PC-9 (cell line): ENCODE results near the gene SRPRB. TPM values are rescaled to one million over a fixed set of nuclear protein-coding genes. Genes with fewer than 3 reads are reported as not detected.

Experiments used
- BruUV-seq: library from RNA; stranded (reverse); fragments of 400-500 nt; replicated peaks from 2 replicates; lab custom pipeline; 2021; lab: Mats Ljungman, UMichigan
- CTCF ChIA-PET: fragments of 300-600 bp; sonication (Branson Sonifier 250); formaldehyde crosslinking; loops from one replicate; lab custom pipeline; 2022; ENCODE audit warnings: antibody characterized with exemption; lab: Charles Lee
- POLR2A ChIA-PET: fragments of 300-600 bp; sonication (Branson Sonifier 250); formaldehyde crosslinking; loops from one replicate; lab custom pipeline; 2022; ENCODE audit warnings: antibody characterized with exemption; ENCODE audit not compliant: unreplicated experiment; lab: Charles Lee
- DNase-seq, 2 experiments: peaks; one replicate each; pipeline versions ENCODE4 v3.0.0 to v3.0.0-alpha.2; 2015 to 2022; ENCODE audit warnings: mixed read lengths in 1 of 2
- H2AFZ ChIP-seq: fragments of 200-600 bp; sonication (generic); 2 replicates; pipeline ENCODE4 v1.8.1; 2017; ENCODE audit warnings: antibody characterized with exemption
- H3F3A ChIP-seq: fragments of 200-600 bp; sonication (generic); 2 replicates; pipeline ENCODE4 v1.8.1; 2017; ENCODE audit warnings: antibody characterized with exemption, mild to moderate bottlenecking, low read depth; ENCODE audit not compliant: insufficient read depth
- H3K27ac ChIP-seq: fragments of 200-600 bp; sonication (generic); 2 replicates; pipeline ENCODE4 v1.6.1; 2016; ENCODE audit warnings: mixed run types
- H3K27me3 ChIP-seq: fragments of 200-600 bp; sonication (generic); 2 replicates; pipeline ENCODE4 v1.6.1; 2016; ENCODE audit warnings: low read depth, mixed run types; ENCODE audit not compliant: insufficient read depth
- H3K36me3 ChIP-seq: fragments of 200-600 bp; sonication (generic); 2 replicates; pipeline ENCODE4 v1.6.1; 2016; ENCODE audit warnings: low read depth, mixed run types
- H3K4me1 ChIP-seq: fragments of 200-600 bp; sonication (generic); replicated peaks from 2 replicates; pipeline ENCODE4 v1.6.1; 2016; ENCODE audit warnings: mixed run types; ENCODE audit not compliant: insufficient read depth
- H3K4me2 ChIP-seq: fragments of 200-600 bp; sonication (generic); 2 replicates; pipeline ENCODE4 v1.6.1; 2017; ENCODE audit warnings: mixed run types
- H3K4me3 ChIP-seq: fragments of 200-600 bp; sonication (generic); 2 replicates; pipeline ENCODE4 v1.6.1; 2016; ENCODE audit warnings: mixed run types
- H3K79me2 ChIP-seq: fragments of 200-600 bp; sonication (generic); 2 replicates; pipeline ENCODE4 v1.6.1; 2017; ENCODE audit warnings: low read depth, mixed run types
- H3K9me2 ChIP-seq: fragments of 200-600 bp; sonication (generic); 2 replicates; pipeline ENCODE4 v1.8.1; 2017; ENCODE audit warnings: mild to moderate bottlenecking; ENCODE audit not compliant: insufficient read depth
- H3K9me3 ChIP-seq: fragments of 200-600 bp; sonication (generic); 2 replicates; pipeline ENCODE4 v1.8.1; 2016; ENCODE audit warnings: low read depth; ENCODE audit not compliant: insufficient read depth
- H4K20me1 ChIP-seq: fragments of 200-600 bp; sonication (generic); 2 replicates; pipeline ENCODE4 v1.8.1; 2017; ENCODE audit not compliant: insufficient read depth
- CTCF ChIP-seq: fragments of 200-600 bp; sonication (generic); conservative IDR thresholded peaks from 2 replicates; pipeline ENCODE4 v1.6.1; 2017; ENCODE audit warnings: mixed run types, antibody characterized with exemption, mild to moderate bottlenecking, moderate library complexity
- EZH2 ChIP-seq: fragments of 200-600 bp; sonication (generic); IDR thresholded peaks from 2 replicates; pipeline ENCODE4 v1.8.0; 2017; ENCODE audit warnings: antibody characterized with exemption, low read depth
- intact Hi-C: fragments of 100-400 bp; cut with micrococcal nuclease; formaldehyde crosslinking; loops from one replicate; pipeline ENCODE4 v1.10.0; 2022; ENCODE audit not compliant: unreplicated experiment
- total RNA-seq: library from RNA; stranded (reverse); gene quantifications from 2 replicates; pipeline ENCODE4 v1.2.3, GENCODE V29; 2021

SRPRB gene
- total RNA-seq, 1 experiment from 2014 or later: 25.5 TPM

GRCh38 chr3:133829310-133829707, 23.7 kb downstream of the SRPRB start:
- Histone ChIP-seq H3K27me3 (peaks cover 7% of the 10 kb centered on the region; the same call in 1 of the 2 replicates), H3K4me3 (no peak overlapping the region), H4K20me1 (no peaks in the 10 kb centered on the region), H3K9me2 (no peaks in the 10 kb centered on the region), H2AFZ (no peak overlapping the region), H3K4me1 (no peaks in the 10 kb centered on the region), H3K36me3 (no peaks in the 10 kb centered on the region), H3K27ac (no peak overlapping the region), H3K4me2 (no peak overlapping the region), H3F3A (no peaks in the 10 kb centered on the region), H3K79me2 (no peaks in the 10 kb centered on the region), H3K9me3 (no peaks in the 10 kb centered on the region)
- ChIA-PET CTCF (no interaction called here), POLR2A (no interaction called here)
- no peak for DNase-seq
- no peak for TF ChIP-seq CTCF
- no peak for TF ChIP-seq EZH2
- no TSS peak for BruUV-seq
- intact Hi-C loops: no loop called here

- Histone ChIP-seq H3K4me1 (no peaks in the 10 kb centered on the region), H3F3A (no peaks in the 10 kb centered on the region), H3K79me2 (no peaks in the 10 kb centered on the region), H3K4me2 (no peak overlapping the region), H3K9me3 (no peaks in the 10 kb centered on the region), H3K36me3 (no peaks in the 10 kb centered on the region), H3K27me3 (peaks cover 7% of the 10 kb centered on the region; the same call in 1 of the 2 replicates), H3K4me3 (no peak overlapping the region), H3K27ac (no peak overlapping the region), H4K20me1 (no peaks in the 10 kb centered on the region), H3K9me2 (no peaks in the 10 kb centered on the region), H2AFZ (no peak overlapping the region)
- DNase-seq: no peak
- CTCF ChIA-PET: no interaction called here
- TF ChIP-seq CTCF: no peak
- no peak for TF ChIP-seq EZH2
- intact Hi-C loops: no loop called here
- POLR2A ChIA-PET: no interaction called here
- BruUV-seq: no TSS peak
Observed at GRCh38 chr3:133830071-133830470, 24.5 kb downstream of the SRPRB start.

GRCh38 chr3:133831966-133832801, 26.6 kb downstream of the SRPRB start:
- Histone ChIP-seq H3K36me3 (no peaks in the 10 kb centered on the region), H3K79me2 (no peaks in the 10 kb centered on the region), H3K4me3 (no peak overlapping the region), H2AFZ (no peak overlapping the region), H3K27ac (no peak overlapping the region), H3K4me1 (no peaks in the 10 kb centered on the region), H3F3A (no peaks in the 10 kb centered on the region), H3K4me2 (no peak overlapping the region), H4K20me1 (no peaks in the 10 kb centered on the region), H3K9me3 (no peaks in the 10 kb centered on the region), H3K9me2 (no peaks in the 10 kb centered on the region), H3K27me3 (peaks cover 8% of the 10 kb centered on the region; the same call in 1 of the 2 replicates)
- POLR2A ChIA-PET: no interaction called here
- BruUV-seq: no TSS peak
- TF ChIP-seq CTCF (peak; percentile 26; the same call in 1 of the 2 replicates), EZH2 (no peak)
- DNase-seq: peak in 1 of 2 experiments; percentile 20
- intact Hi-C loops: no loop called here
- CTCF ChIA-PET: interaction anchor here (1.0 kb wide), 1 partner anchor 15 kb away, joined by 5 read pairs; no protein-coding TSS in a partner anchor
